Heart left ventricle (tissue), 13 donors: Measurements from ENCODE around the gene INTS11.

ENCODE experiments used
- POLR2A ChIP-seq, 2 donors: fragments of 450-650 bp; IDR thresholded peaks; one replicate each; pipeline ENCODE4 v1.6.1; 2017; ENCODE audit warnings: antibody characterized with exemption in 2 of 2, mild to moderate bottlenecking in 2 of 2, moderate library complexity in 2 of 2
- TF ChIP-seq, protein P1 (sequence below), 12 donors: fragments of 200-600 bp; sonication (generic) in 4 of 12; IDR thresholded peaks; one replicate each; pipeline versions ENCODE4 v1.5.0 to v1.8.0; 2018 to 2022; ENCODE audit warnings: antibody characterized with exemption in 12 of 12, mild to moderate bottlenecking in 5 of 12
- donor health status: ischemic (EF 13 %, LVEDD 7.1; RV severe dilation, severe dysfunction).
- donor health status: DM: no; HTN: yes; CAD: no.
- donor health status: DM: no; HTN: no; CAD: no.
- donor health status: ischemic (EF 25% LVEDD 6.9; RV normal size, moderate dysfunction).
- donor health status: ischemic (EF 25% LVEDD 5.7; RV mildly dilated, moderate dysfunction).
- donor health status: ischemic (EF 35%, LVEDD 5.7; RV mildly dilated, moderate dysfunction).
- donor health status: nonischemic (EF 11% LVEDD 7.7; RV severe dilation, severe dysfunction).
- donor health status: DM: yes; HTN: yes; CAD: no.
- donor health status: PGD.
- donor health status: ischemic (EF 29% LVEDD 5.4; RV normal size, mild dysfunction).
- donor health status: nonischemic (EF 23%, LVEDD 6.1; RV moderate dilation, normal function).

DNA sequence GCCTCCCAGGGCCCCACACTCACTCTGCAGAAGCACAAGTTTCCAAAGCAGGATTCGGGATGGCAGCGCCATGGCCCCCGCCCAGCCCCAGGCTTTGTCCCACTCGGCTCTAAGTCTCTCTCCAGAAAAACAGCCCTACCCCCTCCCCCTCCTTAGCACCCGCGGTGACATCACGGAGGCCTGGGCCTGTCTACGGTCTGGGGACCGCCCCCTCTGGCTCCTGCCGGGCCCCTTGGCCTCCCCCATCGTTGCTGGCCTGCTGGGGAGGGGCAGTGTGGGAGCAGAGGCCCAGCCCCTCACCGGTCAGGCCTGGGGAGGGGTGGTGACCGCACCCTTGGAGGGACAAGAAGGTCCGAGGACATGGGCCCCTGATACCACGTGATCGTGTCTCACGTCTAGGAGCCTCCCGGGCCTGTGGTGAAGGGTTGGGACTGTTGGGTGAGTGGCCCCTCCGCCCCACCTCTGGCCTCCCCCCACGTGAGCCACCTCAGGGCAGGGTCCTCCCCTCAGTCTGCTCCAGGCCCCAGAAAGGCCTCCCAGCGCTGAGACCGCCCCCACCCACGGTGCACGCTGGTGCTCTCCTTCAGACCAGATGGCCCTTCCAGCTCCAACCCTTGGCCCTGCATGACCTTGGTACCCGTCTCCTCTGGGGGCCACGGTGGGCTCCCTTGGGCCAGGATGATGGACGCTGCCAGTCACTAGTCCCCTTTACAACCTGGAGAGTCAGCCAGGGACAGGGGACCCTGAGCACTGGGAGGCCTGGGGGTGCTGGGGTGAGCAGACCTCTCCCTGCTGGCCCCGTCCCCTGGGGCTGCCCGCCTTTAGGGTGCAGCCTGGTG, 34.2 kb upstream of the INTS11 start, which contains the start of gene MXRA8:
- TF ChIP-seq, protein P1, sequence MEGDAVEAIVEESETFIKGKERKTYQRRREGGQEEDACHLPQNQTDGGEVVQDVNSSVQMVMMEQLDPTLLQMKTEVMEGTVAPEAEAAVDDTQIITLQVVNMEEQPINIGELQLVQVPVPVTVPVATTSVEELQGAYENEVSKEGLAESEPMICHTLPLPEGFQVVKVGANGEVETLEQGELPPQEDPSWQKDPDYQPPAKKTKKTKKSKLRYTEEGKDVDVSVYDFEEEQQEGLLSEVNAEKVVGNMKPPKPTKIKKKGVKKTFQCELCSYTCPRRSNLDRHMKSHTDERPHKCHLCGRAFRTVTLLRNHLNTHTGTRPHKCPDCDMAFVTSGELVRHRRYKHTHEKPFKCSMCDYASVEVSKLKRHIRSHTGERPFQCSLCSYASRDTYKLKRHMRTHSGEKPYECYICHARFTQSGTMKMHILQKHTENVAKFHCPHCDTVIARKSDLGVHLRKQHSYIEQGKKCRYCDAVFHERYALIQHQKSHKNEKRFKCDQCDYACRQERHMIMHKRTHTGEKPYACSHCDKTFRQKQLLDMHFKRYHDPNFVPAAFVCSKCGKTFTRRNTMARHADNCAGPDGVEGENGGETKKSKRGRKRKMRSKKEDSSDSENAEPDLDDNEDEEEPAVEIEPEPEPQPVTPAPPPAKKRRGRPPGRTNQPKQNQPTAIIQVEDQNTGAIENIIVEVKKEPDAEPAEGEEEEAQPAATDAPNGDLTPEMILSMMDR (IDR thresholded peaks at IDR 0.05): no peak
- TF ChIP-seq POLR2A (IDR thresholded peaks at IDR 0.05): peak in 1 of 2 donors; percentile 57
